DMS53 treated with DMSO at 0.1 percent for 48 hours (cell line): ENCODE measurements around the gene EHBP1.

Experiments used
- DNase-seq: peaks from one replicate; lab custom pipeline; 2025; ENCODE audit not compliant: unreplicated experiment; lab: John Stamatoyannopoulos, UW

The EHBP1 gene

DNA sequence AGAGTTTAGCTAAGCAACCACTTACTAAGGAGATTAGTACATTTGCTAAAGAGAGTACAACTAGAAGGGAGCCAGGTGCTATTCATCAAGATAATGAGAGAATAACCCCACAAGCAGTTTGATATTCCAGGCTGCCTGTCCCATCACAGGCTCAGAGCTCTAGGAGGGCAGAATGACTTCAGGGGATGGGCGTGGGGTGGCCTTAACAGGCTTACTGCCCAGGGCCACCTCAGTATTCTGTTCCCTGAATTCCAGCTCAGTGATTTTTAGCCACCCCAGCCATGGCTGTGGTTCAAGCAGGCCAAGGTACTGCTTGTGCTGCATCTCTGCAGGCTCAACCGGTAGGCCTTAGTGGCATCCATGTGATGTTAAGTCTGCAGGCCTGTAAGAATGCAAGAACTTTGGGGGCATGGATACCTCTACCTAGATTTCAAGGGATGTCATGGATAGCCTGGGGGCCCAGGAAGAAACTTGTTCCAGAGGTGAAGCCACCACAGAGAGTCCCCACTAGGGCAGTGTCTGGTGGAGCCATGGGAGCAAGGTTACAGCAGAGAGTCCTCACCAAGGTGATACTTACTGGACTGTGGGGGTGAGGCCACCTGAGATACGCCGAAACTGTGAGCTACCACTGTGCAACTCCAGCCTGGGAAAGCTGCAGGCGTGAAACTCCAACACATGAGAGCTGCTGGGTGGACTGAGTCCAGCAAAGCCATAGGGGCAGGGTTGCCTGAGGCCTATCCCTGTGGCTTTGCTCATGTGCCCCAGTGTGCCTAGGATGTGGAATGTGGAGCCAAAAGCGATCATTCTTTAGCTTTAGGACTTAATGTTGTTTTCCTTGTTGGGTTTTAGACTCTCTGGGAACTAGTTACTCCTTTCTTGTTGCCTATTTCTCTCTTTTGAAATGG lies 107.7 kb downstream of the EHBP1 start:
- DNase-seq, result no peak

DNA sequence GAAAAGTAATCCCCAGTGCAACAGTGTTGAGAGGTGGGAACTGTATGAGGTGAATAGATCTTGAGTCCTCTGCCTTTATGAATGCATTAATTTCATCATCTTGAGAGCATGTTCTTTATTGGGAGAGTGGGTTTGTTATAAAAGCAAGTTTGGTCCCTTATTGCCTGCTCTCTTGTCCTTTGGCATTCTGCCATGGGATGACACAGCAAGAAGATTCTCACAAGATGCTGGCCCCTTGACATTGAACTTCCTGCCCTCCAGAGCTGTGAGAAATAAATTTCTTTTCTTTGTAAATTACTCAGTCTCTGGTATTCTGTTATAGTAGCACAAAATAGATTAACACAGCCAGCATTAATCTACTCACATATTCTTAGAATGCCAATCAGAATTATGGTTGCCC lies 108.6 kb downstream of the EHBP1 start:
- no peak for DNase-seq

DNA sequence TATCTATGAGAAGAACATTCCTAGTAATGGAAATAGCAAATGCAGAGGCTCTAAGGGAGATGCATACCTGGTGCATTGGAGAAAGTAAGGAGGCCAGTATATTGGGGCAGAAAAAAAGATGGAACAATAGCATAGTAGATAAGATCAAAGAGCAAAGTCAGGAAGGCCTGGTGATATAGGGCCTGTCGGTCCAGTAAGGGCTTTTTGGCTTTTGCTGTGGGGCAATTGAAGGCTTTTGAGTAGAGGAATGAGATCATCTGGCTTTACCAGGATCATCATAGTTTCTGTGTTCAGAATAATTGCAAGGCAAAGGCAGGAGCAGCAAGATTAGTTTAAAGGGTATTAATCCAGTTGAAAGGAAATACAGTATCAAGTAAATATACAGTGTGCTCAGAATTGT lies 111.8 kb downstream of the EHBP1 start:
- no peak for DNase-seq

DNA sequence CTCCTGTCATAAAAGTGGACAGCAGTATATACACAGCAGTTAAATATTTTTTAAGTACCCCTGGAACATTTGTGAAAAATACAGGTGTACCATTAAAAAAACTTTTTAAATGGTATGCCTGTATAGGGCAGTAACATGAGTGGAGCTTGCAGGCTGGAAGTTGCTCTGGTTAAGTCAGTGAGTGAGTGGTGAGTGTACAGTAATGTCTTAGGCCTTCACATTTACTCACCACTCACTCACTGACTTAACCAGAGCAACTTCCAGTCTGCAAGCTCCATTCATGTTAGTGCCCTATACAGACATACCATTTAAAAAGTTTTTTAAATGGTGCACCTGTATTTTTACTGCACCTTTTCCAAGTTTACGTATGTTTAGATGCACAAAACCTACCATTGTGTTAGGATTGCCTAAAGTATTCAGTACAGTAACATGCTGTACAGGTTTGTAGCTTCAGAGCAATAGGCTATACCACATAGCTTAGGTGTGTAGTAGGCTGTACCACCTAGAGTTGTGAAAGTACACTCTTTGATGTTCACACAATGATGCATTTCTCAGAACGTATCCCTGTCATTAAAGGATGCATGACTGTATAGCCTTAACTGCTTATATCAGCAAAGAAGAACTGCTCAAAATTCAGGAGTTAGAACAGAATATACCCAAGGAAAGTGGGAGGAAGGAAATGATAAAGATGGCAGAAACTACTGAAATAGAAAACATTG lies 112.6 kb downstream of the EHBP1 start:
- no peak for DNase-seq

DNA sequence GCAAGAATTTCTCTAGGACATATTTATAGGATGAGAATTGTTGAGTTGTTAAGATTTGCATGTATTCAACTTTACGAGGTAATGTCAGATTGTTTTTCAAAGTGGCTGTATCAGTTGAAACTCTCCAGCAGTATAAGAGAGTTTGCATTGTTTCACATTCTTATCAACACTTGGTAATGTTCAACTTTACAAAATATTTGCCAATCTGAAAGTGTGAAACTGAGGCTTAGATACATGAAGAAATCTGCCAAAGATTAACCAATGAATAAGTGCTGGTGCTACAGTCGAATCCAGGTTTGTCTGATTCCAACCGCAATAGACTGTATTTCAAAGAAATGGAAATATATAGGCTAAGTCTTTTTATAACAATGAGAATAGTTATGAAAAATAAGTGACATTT lies 117.0 kb downstream of the EHBP1 start:
- no peak for DNase-seq

DNA sequence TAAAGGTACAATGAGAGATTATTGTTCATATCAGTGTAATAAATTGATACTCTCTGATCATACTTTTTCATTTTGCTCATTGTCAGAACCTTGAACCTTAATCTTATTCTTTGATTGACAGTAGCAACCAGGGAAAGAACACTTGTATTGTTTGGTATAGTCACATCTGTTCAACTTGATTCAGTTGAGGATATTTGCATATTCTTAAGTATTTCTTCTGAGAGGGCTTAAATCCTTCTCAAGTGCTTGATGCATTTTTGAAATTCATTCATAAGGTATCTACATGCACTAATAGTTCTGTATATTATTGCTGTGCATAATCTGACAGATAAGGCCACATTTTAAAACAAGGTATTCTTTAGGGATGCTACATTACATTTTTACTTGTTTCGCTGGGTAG lies 118.9 kb downstream of the EHBP1 start:
- no peak for DNase-seq

DNA sequence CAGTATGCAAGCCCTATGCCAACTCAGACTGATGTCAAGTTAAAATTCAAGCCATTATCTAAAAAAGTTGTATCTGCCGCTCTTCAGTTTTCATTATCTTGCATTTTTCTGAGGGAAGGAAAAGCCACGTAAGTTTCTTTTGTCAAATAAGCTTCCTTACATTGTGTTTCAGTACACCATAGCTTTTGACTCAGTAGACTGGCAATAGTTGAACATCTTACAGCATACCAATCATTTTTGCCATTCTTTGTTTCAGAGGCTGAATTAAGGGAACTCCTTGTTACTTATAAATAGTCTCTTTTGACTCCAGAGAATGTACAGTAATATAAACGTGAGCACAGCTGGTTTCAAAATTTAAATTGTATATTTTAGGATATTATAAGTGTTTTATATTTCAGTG lies 120.6 kb downstream of the EHBP1 start:
- DNase-seq, result no peak

DNA sequence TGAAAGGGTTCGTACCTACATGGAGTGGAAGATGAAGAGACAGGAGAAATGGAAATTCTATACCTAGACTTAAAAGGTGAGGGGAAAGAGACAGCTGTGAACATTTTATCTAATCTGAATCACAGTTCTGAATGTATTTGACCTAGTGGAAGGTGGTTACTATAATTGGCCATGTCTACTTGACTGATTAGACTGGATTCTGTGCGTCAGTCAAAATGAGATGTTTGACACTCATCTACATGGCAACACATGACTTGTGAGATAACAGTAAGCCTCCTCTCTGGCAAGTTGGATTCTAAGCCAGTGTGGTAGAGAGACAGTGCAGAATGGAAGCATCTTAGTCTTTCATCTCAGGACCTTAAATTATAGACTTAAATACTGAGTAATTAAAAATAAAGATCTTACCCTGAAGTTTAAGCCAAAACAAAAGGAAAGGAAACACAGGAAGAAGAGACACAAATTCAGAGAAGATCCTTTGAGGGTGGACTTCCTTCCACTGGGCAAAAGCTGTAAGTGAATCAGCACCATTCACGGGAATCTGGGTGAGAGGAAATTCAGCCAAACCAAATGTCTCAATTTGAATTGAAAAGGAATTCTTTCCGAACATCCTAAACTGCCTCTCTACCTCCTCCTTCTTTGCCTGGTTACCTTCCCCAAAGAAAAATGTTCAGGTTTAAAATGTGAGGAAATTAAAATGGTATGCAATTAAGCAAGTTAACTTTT lies 121.6 kb downstream of the EHBP1 start:
- no peak for DNase-seq

DNA sequence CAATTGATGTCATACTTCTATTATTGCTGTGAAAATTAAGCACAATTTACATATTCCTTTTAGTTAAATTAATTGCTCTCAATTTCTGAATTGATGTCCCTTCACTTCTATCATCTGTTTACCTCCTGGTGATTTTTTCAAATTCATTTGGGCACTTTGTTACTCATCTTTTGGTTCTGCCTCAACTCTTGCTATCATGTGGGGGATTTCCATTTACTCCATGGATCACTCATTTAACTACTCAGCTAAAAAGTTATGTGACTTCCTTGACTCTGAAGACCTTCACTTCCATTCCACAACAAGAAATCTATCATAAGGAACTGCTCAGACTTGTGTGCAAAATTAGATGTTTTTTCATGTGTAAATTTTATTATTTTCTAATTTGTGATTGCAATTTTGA lies 126.2 kb downstream of the EHBP1 start:
- no peak for DNase-seq

DNA sequence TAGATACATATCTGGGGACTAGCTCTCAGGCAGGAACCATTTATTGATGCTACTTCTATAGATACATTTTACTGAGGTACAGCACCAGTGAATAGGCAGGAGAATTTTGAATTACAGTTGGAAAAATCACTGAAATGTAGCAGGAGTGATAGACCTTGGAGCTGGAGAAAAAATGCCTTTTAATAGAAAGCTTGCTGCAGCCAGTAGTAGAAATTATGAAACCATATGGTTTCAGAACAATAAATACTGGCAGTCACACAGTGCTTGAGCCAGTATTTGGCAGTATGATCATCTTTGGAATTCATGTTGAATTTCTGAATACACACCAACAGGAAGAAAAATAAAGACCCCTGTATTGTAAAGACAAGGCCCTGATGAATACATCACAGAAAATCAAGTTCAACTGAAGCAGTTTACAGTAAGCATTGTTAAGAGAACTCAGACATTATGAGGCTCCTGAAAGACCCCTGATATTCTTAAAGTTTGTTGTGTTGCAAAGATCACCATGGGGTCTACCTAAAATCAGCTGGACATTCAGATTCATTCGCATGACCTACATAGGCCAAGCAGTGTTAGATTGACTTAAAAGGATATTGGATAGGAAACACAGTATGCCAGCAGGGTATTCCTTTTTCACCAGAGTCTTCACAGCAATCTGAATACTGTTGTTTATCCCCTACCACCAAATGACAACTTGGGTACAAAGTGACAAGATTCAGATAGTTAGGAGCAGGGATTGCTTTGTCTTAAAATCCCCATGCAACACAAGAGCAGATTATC lies 139.0 kb downstream of the EHBP1 start:
- no peak for DNase-seq

DNA sequence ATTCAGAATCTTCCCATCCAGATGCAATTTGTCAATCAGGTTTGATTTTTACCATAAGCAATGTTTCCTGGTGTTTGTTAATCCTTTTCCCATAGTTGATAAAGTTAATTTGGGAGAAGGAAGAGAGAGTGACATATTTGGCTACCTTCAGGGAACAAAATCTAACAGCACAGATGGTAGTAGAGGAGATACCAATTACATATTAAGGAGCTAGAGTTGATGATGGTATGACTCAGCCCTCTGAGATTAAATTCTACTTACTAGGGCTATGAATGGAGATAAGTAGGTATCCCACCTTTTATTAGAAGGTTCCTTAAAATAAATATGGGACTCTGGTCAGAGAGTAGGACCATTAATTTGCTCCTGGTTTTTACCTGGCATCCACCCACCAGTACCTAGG lies 139.7 kb downstream of the EHBP1 start:
- DNase-seq, result no peak

DNA sequence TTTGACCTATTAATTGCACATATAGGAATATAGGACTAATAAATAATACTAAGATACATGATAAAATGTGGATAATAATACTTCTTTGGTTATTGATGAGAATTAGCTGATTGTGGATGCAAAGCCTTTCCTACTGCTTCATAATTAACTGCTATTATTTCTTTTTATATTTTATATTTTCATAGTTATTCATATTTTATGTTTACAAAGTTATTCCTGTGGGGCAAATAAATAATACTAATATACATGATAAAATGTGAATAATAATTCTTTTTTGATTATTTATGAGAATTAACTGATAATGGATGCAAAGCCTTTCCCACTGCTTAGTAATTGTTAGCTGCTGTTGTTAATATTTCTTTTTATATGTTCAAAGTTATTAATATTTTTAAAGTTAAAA lies 146.7 kb downstream of the EHBP1 start:
- DNase-seq, result no peak

DNA sequence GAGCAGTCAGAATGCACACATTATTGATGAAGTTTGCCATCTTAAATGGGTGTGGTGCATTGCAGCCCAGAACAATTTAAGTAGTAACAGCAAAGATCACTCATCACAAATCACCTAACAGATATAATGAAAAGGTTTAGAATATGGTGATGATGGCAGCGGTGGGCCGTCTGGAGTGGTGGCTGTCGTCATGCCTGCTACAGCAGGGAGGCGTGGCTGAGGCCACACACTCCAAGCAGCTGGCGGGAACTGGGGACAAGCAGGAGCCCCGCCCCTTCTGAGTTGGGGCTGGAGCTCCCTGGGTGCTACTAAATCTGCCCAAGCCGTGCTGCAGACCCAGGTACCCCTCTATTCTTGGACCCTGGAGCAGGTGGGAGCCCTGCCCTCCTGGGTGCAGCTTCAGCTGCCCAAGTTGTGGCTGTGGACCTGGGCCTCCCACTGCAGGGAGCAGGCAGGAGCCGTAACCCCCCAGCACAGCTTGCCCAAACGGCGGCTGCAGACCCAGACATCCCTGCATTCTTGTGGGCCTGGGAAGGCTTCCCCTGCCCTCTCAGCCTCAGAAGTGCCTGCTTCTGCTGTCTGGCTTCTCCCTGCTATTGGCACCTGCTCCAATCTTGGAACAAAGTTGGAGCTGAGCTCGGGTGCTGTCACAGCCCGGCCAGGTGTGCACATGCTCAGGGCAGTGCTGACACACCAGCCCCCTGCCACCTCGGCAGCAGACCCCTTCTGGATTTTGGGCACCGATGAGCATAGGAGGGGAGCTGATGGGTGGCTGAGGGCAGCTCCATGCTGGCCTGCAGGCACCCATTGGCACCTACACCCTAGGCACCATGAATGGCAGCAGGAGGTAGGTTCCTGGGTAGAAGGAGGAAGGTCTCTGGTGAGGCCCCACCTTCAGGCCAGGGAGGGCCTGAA lies 149.3 kb downstream of the EHBP1 start:
- no peak for DNase-seq

DNA sequence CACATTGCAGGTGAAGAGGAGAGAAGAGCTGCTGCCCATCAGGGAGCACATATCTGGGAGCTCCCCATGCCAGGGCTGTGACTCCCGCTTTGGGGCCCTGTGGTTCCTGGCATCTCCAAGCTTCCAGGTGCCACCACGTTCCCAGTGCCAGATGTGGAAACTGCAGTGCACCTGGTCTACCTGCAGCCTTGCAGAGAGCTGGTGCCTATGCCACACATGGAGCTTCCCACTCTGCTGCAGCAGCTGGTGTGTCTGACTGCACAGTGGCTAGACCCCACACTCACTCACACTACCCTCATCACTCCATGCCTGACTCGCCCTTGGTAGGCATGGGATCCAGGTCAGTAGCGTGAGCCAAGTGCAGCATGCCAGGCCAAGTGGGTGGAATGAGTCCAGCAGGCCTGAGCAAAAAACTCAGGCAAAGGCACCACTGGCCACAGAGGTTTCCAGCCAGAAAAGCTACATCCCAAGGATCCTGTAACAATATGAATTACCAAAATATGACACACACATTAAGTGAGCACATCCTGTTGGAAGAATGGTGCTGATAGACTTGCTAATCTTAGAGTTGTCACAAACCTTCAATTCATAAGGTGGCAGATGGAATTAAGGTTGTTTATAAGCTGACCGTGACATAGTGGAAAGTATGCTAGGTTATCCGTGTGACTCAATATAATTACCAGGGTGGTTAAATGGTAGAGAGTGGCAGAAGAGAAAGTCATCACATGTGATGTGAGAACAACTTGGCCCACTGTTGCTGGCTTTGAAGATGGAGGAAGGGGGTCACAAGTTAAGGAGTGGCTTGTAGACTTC lies 150.9 kb downstream of the EHBP1 start:
- no peak for DNase-seq

DNA sequence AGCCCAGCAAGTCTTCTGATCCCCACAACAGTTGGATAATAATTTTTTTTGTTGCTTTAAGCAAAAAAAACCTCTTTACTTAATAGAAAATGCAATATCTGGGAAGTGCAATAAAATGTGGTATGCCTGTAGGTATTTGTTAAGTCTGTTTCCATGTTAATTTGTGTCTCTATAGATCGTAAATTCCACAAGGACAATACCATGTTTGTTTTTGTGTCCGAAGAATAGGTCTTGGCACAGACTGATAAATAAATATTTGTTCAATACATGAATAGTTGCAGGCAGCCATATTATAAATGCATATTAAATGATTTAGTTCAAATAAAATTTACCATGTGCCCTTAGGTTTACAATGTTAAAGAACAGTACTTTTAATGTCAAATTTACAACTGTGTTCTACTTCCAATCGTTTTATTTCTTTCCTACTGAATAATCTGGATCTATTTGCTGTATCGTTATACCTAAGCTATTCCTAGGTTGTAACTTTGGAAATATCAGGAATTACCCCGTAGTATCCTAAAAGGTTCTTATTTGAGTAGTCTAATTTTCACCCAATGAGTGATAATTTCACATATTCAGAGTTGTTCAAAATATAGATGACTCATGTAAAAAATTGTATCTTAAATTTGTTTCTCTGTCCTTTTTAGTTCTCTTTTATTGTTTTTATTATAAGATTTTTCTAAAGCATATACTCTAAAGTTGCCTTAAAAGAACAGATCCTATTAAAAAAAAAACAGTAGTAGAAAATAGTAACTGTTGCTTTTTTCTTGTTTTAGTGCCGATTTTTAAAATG lies 151.8 kb downstream of the EHBP1 start:
- no peak for DNase-seq

DNA sequence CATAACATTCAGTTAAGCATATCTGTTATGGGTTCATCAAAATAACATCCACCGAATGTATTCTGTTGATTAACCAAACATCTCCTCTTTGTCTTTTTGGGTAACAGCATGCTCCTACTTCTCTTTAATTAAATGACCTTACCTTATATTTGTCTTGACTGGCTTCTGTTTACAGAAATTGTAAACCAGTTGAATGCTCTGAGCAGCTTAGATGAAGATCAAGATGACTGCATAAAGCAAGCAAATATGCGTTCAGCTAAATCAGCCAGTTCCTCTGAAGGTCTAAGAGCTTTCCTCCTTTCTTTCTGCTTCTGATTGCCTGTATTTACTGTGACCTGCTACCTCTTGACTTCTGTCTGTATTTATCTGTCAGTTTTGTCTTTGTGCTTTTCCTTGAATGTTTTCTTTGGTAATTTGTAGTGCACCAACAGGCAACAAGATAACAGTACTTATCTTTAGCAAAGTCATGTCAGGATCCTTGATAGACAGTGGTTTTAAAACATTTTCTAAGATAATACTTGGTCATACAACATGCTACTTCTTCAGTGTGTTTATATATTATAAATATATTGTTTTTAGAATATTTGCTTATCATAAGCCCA lies 152.8 kb downstream of the EHBP1 start:
- no peak for DNase-seq

DNA sequence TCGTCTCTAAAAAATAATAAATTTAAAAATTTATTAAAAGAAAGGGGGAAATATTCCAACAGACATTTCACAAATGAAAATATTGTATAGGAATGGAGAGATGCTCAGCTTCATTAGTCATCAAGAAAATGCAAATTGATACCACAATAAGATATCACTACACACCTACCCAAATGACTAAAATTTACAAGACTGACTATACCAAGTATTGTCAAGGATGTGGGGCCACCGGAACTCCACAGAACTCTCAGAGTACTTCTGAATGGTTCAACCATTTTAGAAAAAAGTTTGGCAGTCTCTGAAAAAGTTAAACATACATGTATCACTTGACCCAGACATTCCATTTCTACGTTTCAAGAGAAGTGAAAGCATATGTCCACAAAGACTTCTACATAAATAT lies 163.4 kb downstream of the EHBP1 start:
- DNase-seq, result no peak

DNA sequence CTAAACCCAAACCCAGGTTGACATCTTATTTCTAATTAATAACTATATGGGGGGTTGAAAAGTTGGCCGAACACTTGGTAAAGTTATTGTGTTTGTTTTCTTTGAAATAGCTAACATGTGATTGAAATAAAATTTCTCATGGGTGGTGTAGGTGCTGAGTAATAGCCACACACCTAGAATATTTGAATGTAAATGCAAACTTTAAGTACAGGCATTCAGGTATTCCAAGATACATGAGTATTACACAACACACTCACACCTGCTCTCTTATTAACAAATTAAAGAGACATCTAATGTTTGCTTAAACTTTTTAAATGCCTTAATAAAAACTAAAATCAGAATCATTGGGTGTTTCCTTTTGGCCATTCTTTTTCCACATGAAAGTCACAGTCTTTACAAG lies 165.5 kb downstream of the EHBP1 start:
- DNase-seq, result no peak
